GM19025 (cell line): Measurements from ENCODE around the gene IL6ST.
"Not testable (repeated sequence)": the region's sequence is repeated elsewhere in the genome, so short reads cannot be mapped to it uniquely, and the experiment has no call there.

Source experiments
- ATAC-seq: cut with Tn5 transposase; IDR thresholded peaks from one replicate; pipeline ENCODE4 v1.9.1; 2021; ENCODE audit warnings: mild to moderate bottlenecking, low read depth, moderate library complexity; ENCODE audit not compliant: unreplicated experiment

IL6ST gene

DNA sequence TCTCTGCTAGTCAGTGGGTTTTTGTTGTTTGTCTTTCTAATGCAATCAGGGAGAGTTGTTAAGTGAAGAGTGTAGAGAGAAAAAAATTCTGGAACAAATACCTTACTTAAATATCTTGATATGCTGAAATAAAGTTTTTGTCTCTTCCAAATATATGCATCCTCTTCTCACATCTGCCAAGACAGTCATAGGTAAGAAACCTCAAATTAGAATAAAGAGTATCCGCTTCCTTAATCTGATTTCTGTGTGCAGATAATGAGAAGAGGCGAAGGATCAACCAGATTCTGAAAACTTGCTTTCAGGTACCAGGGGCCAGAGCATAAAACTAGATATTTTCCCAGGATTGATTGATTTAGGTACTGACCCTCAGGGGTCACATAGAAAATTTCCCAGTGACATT is 11.3 kb upstream of the IL6ST start:
- ATAC-seq: no peak

DNA sequence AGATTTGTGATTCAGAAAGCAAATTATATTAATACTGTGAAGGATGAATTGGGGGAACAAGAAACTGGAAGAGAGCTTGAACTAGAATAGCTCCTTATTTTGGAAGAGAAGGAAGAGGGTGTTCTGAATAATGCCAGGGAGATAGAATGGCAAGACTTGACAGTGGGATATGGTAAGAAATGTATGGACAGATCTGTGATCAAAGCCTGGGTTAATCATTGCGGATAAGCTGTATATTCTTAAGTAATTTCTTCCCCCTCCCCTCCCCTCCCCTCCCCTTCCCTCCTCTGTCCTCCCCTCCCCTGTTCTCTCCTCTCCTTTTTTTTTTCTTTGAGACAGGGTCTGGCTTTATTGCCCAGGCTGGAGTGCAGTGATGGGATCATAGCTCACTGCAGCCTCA is 10.1 kb upstream of the IL6ST start:
- ATAC-seq: no peak

DNA sequence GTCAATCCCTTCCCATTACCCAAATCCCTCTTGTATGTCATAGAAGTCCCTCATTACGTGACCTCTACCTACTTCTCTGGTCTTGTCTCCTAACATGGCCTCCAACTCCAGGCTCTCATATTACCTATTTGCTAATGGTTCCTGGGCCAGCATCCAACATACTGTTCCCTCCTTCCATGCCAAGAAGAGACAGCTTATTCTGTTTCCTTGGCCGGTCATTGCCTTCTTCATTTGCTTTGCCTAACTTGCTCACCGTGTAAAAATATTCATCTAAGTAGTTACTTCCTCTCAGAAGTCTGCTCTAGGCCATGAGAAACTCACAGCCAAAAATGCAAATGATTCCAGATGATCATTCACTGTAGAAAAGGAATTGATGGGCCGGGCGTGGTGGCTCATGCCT is 8.9 kb upstream of the IL6ST start:
- ATAC-seq: no peak

DNA sequence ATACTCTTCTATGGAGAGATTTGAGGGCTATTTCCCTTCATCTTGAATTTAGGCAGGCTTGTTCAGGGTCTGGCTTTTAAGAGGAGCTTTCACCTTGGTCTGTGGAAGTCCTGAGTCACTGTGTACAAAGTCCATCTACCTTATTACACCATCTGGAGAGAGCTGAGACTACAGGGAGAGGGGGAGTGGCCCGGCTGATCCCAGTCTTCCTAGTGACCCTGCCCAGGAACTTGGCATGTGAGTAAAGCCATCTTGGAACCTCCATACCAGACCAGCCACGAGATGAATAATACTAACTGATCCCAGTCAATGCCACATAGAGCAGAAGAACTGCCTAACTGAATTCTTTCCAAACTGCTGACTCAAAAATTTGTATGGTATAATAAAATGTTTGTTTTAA is 8.4 kb upstream of the IL6ST start:
- no peak for ATAC-seq

DNA sequence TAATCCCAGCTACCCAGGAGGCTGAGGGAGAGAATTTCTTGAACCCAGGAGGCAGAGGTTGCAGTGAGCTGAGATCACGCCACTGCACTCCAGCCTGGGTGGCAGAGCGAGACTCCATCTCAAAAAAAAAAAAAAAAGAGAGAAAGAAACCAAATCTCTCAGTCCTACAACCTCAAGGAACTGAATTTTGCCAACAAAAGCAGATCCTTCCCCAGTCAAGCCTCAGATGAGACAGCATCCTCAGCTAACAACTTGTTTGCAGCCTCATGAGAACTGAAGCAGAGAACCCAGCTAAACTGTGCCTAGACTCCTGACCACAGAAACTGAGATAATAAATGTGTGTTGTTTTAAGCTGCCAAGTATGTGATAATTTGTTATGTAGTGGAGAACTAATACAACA is 7.5 kb upstream of the IL6ST start:
- no peak for ATAC-seq

DNA sequence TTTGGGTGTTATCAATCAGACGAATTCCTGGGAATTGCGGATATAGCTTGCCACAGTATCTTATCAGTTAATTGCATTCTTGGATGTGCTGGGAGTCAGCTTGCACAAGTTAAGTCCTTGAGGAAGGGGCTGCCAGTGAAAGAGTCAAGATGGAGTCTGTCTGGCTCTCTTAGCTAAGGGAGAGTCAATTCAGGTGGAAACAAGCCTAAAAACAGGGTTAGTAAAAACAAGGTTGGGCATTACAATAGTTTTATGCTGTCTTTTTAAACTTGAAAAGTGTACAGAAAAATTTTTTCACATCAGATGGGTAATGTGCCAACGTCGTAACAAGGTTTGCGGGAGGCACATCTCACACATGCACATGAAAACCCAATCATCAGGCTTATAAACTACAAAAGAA is 5.5 kb upstream of the IL6ST start:
- ATAC-seq: not testable (repeated sequence)

DNA sequence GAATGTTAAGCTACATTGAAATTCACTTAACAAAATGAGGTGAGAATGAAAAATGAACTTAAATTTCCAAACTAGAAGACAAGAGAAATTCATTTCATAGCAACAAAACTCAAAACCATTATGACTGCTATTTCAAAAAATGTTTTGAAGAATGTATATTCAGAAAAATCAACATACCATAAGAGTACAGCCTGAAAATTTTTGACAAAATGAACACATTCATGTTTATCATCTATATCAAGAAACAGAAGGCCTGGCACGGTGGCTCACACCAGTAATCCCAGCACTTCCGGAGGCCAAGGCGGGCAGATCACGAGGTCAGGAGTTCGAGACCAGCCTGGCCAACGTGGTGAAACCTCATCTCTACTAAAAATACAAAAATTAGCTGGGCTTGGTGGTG is 4.2 kb upstream of the IL6ST start:
- no peak for ATAC-seq

DNA sequence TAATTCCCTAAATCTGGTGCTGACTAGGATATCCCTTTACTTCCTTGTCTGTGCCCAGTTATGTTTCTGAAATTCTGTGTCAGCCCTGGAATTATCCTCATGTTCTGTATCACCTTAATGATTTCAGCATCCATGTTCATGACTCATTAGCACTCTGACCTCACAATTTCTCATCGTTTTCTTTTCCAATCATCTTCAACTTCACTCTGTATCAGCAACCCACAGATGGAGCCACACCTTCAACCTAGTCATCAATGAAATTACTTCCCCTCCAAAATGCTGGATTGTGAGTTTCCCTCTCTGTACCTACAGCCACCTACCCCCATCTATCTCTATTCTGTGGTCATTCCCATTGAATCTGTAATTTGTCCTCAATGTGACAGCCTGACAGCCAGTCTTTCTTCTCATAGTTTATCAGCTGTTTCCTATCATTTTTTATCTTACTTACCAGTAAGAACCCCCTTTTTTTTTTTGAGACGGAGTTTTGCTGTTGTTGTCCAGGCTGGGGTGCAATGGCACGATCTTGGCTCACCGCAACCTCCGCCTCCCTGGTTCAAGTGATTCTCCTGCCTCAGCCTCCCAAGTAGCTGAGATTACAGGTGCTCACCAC is 3.1 kb upstream of the IL6ST start:
- ATAC-seq: no peak

DNA sequence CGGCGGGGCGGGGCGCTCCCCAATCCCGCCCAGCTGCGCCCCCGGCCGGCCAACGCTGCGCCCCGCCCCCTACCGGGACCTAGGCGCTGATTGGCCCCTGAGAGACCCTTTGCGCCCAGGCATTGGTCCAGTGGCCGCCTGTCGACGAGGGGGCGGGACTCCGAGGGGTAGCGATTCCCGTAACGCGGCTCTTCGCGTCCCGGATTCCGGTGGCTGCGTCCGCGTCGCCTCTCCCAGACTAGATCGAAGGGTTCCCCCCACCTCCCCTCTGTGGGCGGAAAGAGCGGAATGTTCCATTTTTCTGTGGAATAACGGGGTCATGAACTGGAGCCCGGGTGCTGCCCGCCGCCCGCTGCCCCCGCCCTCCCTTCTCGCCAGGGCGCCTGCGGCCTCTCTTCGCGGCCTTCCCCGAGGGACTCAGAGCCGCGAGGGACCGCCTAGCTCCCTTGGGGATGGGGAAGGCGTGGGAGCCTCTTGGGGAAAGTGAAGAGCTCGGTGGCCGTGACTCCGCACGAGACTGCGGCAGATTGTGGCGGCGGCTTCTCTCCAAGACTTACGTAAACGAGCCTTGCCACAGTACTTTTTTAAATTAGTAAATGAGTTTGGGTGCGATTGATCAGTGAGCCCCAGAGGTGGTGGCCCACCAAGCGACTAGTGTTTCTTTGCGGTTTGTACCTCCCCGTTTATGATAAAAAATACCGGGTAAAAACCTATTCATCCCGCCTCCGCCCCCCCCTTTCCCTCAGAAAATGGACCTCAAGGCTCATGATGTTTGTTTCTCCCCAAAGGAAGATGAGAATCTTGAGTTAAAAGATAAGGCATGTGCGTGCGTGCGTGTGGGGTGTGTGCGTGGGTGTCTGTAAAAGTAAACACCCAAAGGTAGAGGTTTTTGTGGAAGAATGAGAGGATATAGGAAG is 493 bp upstream of the IL6ST start:
- peak; percentile 94 for ATAC-seq

DNA sequence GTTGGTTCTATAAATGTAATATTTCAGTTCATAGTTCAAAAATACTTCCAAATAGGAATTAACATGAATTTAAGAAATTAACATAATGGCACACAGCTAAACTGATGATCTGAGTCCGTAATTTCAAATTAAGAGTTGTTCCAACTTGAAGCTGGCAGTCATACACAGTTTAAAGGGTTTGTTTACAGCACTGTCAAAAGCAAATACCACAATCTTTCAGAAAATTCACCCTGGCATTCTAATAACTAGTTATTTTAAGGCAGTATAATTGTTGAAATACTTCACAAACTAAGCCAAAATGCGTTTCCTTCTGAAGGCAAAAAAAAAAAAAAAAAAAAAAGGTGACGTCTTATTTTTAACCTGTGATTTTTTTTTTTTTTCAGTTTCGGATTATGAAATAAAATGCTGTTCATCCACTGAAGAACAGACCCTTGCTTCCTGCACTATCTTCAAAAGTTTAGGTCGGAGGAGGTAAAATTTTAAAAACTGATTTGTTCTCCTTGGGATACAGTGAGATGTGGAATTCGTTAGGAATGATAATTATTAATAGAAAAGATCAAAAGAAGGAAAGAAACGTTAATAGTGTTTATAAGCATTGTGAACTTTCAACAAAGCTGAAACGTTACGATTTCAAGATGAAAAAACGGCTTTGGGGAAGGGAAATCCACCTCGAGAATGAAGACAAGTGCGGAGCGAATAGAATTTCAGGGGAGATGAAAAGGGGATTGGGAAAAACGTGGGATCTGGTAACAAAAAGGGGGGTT is 850 bp downstream of the IL6ST start:
- no peak for ATAC-seq

DNA sequence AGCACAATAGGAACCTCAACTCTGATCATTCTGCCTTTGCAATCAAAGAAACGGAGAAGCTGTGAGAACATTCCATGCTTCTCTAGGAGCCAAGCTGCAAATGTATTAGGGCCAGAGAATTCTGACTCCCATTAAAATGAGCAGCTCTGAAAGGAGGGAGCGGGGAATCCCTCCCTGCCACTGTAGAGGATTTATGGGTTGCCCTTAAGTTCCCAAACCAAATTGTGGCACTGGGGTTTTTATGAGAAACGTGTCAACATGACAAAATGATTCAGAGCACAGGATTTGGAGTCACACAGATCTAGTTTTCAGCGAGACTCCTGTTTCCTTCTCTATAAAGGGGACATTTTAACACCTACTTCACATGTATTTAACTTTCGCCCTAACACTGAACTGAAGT is 1.8 kb downstream of the IL6ST start:
- ATAC-seq: no peak

DNA sequence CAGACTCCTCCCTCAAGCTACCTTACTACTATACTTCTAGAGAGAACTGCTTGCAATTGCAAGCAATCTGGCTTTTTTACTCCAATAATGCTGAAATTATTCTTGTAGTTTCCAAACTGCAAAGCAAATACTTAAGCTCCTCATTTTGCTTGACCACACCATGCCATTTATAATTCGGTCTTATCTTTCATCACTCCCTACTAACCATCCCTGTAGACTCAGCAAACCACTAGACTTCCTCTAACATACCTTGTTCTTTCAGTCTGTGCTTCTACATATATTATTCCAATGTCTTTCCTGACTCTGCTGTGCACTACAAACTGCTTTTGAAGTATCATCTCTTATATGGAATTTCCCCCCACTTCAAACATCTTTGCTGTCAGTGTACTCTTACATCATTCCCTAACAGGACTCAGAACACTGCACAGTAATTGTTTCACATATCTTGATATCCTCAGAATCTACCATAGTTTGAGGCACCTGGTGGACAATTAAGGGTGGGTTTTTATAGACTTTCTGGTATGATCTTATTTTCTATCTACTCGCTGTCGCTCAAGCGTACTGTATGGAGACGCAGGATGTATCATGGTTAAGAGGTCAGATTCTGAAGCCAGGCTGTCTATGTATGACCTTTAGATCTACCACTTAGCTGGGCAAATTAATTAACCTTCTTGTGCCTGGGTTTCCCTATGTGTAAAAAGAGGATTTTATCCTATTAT is 2.8 kb downstream of the IL6ST start:
- no peak for ATAC-seq

DNA sequence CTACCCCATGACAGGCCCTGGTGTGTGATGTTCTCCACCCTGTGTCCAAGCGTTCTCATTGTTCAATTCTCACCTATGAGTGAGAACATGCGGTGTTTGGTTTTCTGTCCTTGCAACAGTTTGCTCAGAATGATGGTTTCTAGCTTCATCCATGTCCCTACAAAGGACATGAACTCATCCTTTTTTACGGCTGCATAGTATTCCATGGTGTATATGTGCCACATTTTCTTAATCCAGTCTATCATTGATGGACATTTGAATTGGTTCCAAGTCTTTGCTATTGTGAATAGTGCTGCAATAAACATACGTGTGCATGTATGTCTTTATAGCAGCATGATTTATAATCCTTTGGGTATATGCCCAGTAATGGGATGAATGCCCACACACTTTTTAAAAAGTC is 3.9 kb downstream of the IL6ST start:
- not testable (repeated sequence) for ATAC-seq

DNA sequence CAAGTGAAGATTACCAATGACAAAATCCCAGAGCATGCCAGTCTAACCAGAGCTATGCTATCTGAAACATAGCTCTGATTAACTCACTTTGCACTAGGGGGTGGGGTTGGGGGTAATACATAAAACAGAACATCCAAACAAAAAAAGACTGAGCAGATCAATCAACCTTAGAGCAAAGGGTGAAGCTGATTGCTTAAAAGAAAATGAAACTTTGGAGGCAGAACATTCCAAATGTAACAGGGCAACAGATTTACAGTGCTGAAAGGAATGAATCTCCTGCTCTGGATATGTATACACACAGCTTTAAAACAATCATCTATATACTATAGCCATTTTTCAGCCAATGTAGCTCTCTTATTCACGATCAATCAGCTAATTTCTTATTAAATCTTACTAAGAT is 4.9 kb downstream of the IL6ST start:
- no peak for ATAC-seq

DNA sequence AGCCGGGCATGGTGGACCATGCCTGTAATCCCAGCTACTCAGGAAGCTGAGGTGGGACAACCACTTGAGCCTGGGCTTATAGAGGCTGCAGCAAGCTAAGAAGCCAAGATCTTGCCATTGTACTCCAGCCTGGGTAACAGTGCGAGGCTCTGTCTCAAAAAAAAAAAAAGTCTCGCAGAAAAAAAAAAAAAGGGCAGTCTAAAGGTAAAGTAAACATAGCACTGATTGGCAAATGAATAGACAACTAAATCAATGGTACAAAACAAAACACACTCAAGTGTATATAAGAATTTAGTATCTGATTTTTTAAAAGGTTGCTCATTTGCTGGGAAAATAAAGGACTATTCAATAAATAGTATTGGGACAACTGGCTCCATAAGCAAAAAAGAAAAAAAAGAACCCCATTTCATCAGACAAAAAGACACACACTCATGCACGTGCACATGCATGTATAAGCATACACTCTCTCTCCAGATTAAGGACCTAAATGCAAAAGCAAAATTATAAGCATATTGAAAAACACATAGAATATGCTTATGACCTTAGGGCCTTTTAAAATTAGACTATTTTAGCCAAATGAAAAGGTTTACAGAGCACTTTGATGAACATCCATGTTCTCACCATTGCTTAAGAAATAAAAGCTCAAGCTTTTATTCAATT is 5.7 kb downstream of the IL6ST start:
- no peak for ATAC-seq

DNA sequence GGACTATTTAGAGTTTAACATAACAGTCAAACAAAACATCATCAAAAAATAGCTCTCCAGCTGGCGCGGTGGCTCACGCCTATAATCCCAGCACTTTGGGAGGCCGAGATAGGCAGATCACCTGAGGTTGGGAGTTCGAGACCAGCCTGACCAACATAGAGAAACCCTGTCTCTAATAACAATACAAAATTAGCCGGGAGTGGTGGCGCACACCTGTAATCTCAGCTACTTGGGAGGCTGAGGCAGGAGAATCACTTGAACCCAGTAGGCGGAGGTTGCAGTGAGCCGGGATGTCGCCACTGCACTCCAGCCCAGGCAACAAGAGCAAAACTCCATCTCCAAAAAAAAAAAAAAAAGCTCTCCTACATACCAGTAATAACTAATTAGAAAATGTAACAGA is 6.3 kb downstream of the IL6ST start:
- ATAC-seq: not testable (repeated sequence)

DNA sequence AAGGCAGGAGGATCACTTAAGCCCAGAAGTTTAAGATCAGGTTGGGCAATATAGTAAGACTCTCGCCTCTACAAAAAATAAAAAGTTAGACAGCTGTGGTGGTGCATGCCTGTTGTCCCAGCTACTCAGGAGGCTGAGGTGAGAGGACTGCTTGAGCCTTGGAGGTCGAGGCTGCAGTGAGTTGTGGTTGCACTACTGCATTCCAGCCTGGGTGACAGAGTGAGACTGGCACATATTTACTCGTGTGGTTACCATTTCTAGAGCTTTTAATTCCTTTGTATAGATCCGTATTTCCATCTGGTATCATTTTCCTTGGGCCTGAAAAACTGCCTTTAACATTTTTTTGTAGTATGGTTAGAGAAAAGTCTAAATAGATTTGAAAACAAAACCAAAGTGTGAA is 7.8 kb downstream of the IL6ST start:
- ATAC-seq: no peak

DNA sequence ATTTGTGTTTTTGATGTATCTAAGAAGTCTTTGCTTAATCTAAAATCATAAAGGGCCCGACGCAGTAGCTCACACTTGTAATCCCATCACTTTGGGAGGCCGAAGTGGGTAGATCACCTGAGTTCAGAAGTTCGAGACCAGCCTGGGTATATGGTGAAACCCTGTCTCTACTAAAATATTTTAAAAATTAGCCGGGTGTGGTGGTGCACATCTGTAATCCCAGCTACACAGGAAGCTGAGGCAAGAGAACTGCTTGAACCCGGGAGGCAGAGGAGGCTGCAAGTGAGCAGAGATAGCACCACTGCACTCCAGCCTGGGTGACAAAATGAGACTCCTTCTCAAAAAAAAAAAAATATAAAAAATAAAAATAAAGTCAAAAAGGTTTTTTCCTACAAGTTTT is 9.6 kb downstream of the IL6ST start:
- ATAC-seq: no peak

DNA sequence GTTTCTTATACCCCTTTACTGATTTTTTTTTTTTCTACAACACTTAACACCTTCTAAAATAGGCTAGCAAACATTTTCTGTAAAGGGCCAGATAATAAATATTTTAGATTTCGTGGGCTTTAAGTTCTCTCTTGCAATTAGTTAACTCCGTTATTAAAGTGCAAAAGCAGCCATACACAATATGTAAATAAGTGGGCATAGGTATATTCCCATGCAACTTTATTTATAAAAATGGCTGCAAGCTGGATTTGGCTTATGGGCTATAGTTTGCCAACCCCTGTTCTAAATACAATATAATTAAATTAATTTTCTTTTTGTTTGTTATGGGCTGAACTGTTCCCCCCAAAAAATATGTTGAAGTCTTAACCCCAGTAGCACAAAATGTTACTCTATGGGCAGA is 10.8 kb downstream of the IL6ST start:
- ATAC-seq: no peak

DNA sequence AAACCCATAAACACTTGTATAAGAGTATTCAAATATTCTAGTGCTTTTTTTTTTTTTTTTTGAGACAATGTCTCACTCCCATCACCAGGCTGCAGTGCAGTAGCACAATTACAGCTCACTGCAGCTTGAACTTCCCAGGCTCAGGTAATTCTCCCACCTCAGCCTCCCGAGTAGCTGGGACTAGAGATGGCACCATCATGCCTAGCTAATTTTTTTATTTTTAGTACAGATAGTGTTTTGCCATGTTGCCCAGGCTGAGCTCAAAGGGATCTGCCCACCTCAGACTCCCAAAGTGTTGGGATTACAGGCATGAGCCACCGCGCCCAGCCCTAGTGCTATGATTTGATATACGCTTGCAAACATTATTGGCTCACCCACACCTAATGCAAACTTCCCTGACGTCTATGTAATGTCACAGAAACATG is 11.8 kb downstream of the IL6ST start:
- ATAC-seq: no peak
